A172 (cell line): ENCODE data around the gene MAGEB1. TPM values are rescaled to one million over a fixed set of nuclear protein-coding genes. Genes with fewer than 3 reads are reported as not detected.

Experiments
- DNase-seq: peaks from one replicate; pipeline ENCODE4 v3.0.0-alpha.2; 2015; ENCODE audit warnings: low spot score
- total RNA-seq: library from RNA; depleted of rRNA; stranded (reverse); fragments of >200 nt; shearing (Covaris generic); gene quantifications from 2 replicates; pipeline ENCODE4 v1.2.3, GENCODE V29; 2014; rRNA removed

Gene MAGEB1
- total RNA-seq, 1 experiment from 2014 or later, result not detected

GRCh38 chrX:30296408-30297254 lies 49.7 kb downstream of the MAGEB1 start:
- no peak for DNase-seq

- DNase-seq, result no peak
These were observed 54.3 kb downstream of the MAGEB1 start for GRCh38 chrX:30301208-30301607.

Other genes starting within 250 kb of the MAGEB1 start
- 0.19 TPM in 1 of 2 replicates, not detected in the other for gene MAGEB2, start 31.6 kb upstream of the MAGEB1 start, total RNA-seq
- not detected in 2 replicates for gene MAGEB3, start 16.5 kb upstream of the MAGEB1 start, total RNA-seq
- not detected in 2 replicates for gene MAGEB4, start 5.1 kb upstream of the MAGEB1 start, total RNA-seq
- not detected in 2 replicates for gene NR0B1, start 62.2 kb downstream of the MAGEB1 start, total RNA-seq